ENCODE measurements around the gene LYRM1.
"Not testable (repeated sequence)": the region's sequence is repeated elsewhere in the genome, so short reads cannot be mapped to it uniquely, and the experiment has no call there.

Gene LYRM1

GRCh38 chr16:20900299-20901067, at the start of gene LYRM1, which contains the start of gene DCUN1D3:
Gene LYRM1, plus strand, starts transcription at chr16:20900771. Its CDS starts 14,785 bp downstream, at chr16:20915556.
Gene DCUN1D3, minus strand, starts transcription at chr16:20900358. Its CDS starts 37,820 bp downstream, at chr16:20862538.
- DNase-seq = peak; percentile 96

GRCh38 chr16:20850981-20851380, 49.6 kb upstream of the LYRM1 start:
- no peak for DNase-seq

- no peak for DNase-seq
Observed at GRCh38 chr16:20851601-20852000, 49.0 kb upstream of the LYRM1 start.

- no peak for DNase-seq
Observed at GRCh38 chr16:20853143-20853542, 47.4 kb upstream of the LYRM1 start.

GRCh38 chr16:20853981-20854620, 46.5 kb upstream of the LYRM1 start:
- DNase-seq = no peak

GRCh38 chr16:20854963-20855362, 45.6 kb upstream of the LYRM1 start:
- DNase-seq = no peak

- DNase-seq = no peak
Observed at GRCh38 chr16:20857281-20857680, 43.3 kb upstream of the LYRM1 start.

- no peak for DNase-seq
Observed at GRCh38 chr16:20859229-20859628, 41.3 kb upstream of the LYRM1 start.

GRCh38 chr16:20859699-20860098, 40.9 kb upstream of the LYRM1 start:
- no peak for DNase-seq

- DNase-seq = no peak
Observed at GRCh38 chr16:20860361-20860760, 40.2 kb upstream of the LYRM1 start.

- DNase-seq = not testable (repeated sequence)
Observed at GRCh38 chr16:20860995-20861394, 39.6 kb upstream of the LYRM1 start.

GRCh38 chr16:20862162-20862960, 38.2 kb upstream of the LYRM1 start:
- DNase-seq = no peak

- not testable (repeated sequence) for DNase-seq
Observed at GRCh38 chr16:20864376-20864775, 36.2 kb upstream of the LYRM1 start.

- no peak for DNase-seq
Observed at GRCh38 chr16:20865420-20866131, 35.0 kb upstream of the LYRM1 start.

- no peak for DNase-seq
Observed at GRCh38 chr16:20866145-20866772, 34.3 kb upstream of the LYRM1 start.

GRCh38 chr16:20866801-20867200, 33.8 kb upstream of the LYRM1 start:
- DNase-seq = no peak

GRCh38 chr16:20867585-20867984, 33.0 kb upstream of the LYRM1 start:
- DNase-seq = no peak

- no peak for DNase-seq
Observed at GRCh38 chr16:20868890-20869289, 31.7 kb upstream of the LYRM1 start.

- DNase-seq = no peak
Observed at GRCh38 chr16:20870122-20870820, 30.3 kb upstream of the LYRM1 start.

GRCh38 chr16:20871258-20871657, 29.3 kb upstream of the LYRM1 start:
- DNase-seq = no peak

GRCh38 chr16:20871941-20872815, 28.4 kb upstream of the LYRM1 start:
- no peak for DNase-seq

Measured in NCI-H526 treated with DMSO at 0.1 percent for 48 hours (cell line).